Ascending aorta (tissue), 2 donors: Measurements from ENCODE around the gene FADD. TPM values are rescaled to one million over a fixed set of nuclear protein-coding genes. Genes with fewer than 3 reads are reported as not detected.

Experiments used
- DNase-seq, 2 donors: peaks; one replicate each; pipeline ENCODE4 v3.0.0-alpha.2; 2019; ENCODE audit warnings: low spot score in 2 of 2
- H3K27ac ChIP-seq, 2 donors: fragments of 200-600 bp; sonication (generic); one replicate each; pipeline ENCODE4 v1.5.1; 2016 to 2017; ENCODE audit warnings: mild to moderate bottlenecking in 1 of 2
- H3K27me3 ChIP-seq: fragments of 200-600 bp; sonication (generic); one replicate; pipeline ENCODE4 v1.5.1; 2017
- H3K36me3 ChIP-seq, 2 donors: fragments of 200-600 bp; sonication (generic); one replicate each; pipeline ENCODE4 v1.5.1; 2016
- H3K4me1 ChIP-seq, 2 donors: fragments of 200-600 bp; sonication (generic); one replicate each; pipeline ENCODE4 v1.5.1; 2016 to 2017; ENCODE audit warnings: mild to moderate bottlenecking in 1 of 2
- H3K4me3 ChIP-seq, 2 donors: fragments of 200-600 bp; sonication (generic); one replicate each; pipeline ENCODE4 v1.5.1; 2016 to 2017; ENCODE audit warnings: mild to moderate bottlenecking in 1 of 2
- H3K9me3 ChIP-seq, 2 donors: fragments of 200-600 bp; sonication (generic); one replicate each; pipeline ENCODE4 v1.5.1; 2016
- intact Hi-C: fragments of 100-400 bp; cut with DNase I; formaldehyde crosslinking; loops from one replicate; pipeline ENCODE4 v1.15.1; 2023
- total RNA-seq: library from RNA; depleted of rRNA; stranded (reverse); fragments of >200 nt; gene quantifications from one replicate; pipeline ENCODE4 v1.1.0, GENCODE V29; 2016
- TF ChIP-seq, protein P1 (sequence below), 3 experiments: fragments of 200-600 bp in 2 of 3; fragments of 450-650 bp in 1 of 3; sonication (generic) in 2 of 3; IDR thresholded peaks; one replicate each; pipeline ENCODE4 v1.5.1; 2016 to 2019; ENCODE audit warnings: antibody characterized with exemption in 3 of 3, mild to moderate bottlenecking in 1 of 3, moderate library complexity in 1 of 3

Gene FADD
- total RNA-seq, 1 donor from 2014 or later: 22.2 TPM

DNA sequence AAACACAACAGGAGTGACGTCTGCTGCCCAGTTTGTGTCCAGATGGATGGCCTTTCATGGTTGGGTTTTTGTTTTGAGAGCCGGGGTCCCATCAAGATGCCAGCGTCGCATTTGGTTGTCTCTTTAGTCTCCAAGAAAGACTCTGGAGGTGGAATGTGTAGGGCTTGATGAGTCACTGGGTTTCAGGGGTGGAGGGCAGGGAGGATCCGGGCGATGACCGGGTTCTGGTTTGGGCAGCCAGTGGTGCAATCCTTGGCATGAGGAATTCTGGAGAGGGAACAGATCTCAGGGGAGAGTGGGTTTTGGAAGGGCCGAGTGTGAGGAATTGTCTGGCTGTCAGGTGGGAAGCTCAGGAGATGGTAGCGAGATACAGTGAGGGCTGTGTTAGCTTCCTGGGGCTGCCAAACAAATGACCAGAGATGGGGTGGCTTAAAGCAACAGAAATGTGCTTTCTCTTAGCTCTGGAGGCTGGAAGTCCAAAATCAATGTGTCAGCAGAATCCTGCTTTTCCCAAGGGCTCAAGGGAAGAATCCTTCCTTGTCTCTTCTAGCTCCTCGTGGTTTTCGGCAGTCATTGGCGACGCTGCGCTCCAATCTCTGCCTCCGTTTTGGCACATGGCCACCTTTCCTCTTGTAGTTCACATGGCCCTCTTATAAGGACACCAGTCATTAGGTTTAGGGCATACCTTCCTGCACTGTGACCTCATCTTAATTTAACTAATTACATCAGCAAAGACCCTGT is 41.0 kb downstream of the FADD start:
- TF ChIP-seq, protein P1, sequence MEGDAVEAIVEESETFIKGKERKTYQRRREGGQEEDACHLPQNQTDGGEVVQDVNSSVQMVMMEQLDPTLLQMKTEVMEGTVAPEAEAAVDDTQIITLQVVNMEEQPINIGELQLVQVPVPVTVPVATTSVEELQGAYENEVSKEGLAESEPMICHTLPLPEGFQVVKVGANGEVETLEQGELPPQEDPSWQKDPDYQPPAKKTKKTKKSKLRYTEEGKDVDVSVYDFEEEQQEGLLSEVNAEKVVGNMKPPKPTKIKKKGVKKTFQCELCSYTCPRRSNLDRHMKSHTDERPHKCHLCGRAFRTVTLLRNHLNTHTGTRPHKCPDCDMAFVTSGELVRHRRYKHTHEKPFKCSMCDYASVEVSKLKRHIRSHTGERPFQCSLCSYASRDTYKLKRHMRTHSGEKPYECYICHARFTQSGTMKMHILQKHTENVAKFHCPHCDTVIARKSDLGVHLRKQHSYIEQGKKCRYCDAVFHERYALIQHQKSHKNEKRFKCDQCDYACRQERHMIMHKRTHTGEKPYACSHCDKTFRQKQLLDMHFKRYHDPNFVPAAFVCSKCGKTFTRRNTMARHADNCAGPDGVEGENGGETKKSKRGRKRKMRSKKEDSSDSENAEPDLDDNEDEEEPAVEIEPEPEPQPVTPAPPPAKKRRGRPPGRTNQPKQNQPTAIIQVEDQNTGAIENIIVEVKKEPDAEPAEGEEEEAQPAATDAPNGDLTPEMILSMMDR (IDR thresholded peaks at IDR 0.05): no peak
- intact Hi-C loops: no loop called here

DNA sequence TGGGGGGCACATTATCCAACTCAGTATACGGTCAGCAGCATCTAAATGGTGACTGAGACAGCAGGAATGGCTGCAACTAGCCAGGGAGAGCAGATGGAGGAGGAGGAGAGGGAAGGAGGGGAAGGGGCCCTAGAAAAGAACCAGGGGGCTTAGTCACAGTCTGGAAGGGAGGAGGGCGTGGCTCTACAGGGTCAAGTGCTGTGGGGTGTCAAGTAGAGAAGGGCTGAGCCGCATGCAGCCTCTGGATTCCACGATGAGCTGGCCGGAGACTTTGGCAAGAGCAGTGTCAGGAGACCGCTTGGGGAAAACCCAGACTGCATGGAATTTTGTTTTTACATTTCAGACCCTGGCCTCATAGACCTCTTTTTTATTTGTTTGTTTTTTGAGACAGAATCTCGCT is 41.6 kb downstream of the FADD start:
- Histone ChIP-seq H3K4me3 (no peak overlapping the region), H3K36me3 (no peaks in the 10 kb centered on the region), H3K4me1 (no peaks in the 10 kb centered on the region), H3K9me3 (no peaks in the 10 kb centered on the region), H3K27me3 (no peaks in the 10 kb centered on the region), H3K27ac (no peak overlapping the region)
- intact Hi-C loops: no loop called here
- no peak for DNase-seq
- TF ChIP-seq, protein P1 (IDR thresholded peaks at IDR 0.05): no peak

More for the DNA sequence above, 41.0 kb downstream of the FADD start:
- Histone ChIP-seq H3K9me3 (no peaks in the 10 kb centered on the region), H3K4me3 (no peak overlapping the region), H3K36me3 (no peaks in the 10 kb centered on the region), H3K27ac (no peak overlapping the region), H3K27me3 (no peaks in the 10 kb centered on the region), H3K4me1 (no peaks in the 10 kb centered on the region)
- no peak for DNase-seq

DNA sequence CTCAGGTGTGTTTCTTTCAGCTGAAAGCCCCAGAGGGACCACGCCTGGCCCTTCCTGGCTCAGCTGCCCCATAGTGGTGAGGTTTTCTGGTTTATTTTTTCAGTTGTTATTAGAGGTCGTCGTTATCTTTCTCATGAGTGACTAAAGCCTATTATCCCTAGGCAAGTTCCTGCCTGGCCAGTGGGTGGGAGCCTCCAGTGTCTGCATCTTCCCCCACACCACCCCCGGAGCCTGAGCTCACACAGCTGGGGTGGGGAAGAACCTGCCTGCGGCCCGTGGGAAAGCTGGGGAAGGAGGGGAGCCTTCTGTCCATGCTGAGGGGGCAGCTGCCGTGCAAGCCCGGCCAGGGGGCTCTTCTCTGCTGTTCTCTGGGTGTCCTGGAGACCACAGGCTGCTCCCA is 43.1 kb downstream of the FADD start:
- intact Hi-C loops: no loop called here
- no peaks in the 10 kb centered on the region for H3K27me3 ChIP-seq
- TF ChIP-seq, protein P1 (IDR thresholded peaks at IDR 0.05): no peak
- H3K4me3 ChIP-seq: no peak overlapping the region
- no peaks in the 10 kb centered on the region for H3K9me3 ChIP-seq
- H3K27ac ChIP-seq: no peak overlapping the region
- H3K36me3 ChIP-seq: no peaks in the 10 kb centered on the region
- DNase-seq: no peak
- peaks cover 0 to 1% of the 10 kb centered on the region in 2 donors for H3K4me1 ChIP-seq

DNA sequence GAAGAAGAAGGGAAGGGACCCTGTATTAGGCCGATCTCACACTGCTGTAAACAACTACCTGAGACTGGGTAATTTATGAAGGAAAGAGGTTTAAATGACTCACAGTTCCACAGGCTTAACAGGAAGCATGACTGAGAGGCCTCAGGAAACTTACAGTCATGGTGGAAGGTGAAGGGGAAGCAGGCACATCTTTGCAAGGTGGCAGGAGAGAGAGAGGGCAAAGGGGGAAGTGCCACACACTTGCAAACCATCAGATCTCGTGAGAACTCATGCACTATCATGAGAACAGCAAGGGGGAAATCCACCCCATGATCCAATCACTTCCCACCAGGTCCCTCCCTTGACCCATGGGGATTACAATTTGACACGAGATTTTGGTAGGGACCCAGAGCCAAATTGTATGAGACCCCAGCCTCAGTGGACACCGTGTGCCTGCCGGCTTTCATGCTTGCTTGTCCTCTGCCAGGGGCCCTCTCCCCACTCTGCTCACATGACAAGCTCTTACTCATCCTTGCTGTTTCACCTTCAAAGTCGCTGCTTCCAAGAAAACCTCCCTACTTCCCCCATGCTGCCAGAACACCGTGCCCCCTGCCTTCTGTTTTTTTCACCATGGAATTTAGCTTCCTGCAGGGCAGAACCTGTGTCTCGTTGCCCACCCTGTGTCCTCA is 44.1 kb downstream of the FADD start:
- intact Hi-C loops: no loop called here
- TF ChIP-seq, protein P1 (IDR thresholded peaks at IDR 0.05): no peak
- Histone ChIP-seq H3K27me3 (no peaks in the 10 kb centered on the region), H3K9me3 (no peaks in the 10 kb centered on the region), H3K36me3 (no peaks in the 10 kb centered on the region), H3K4me3 (no peak overlapping the region), H3K4me1 (peaks cover 0 to 9% of the 10 kb centered on the region in 2 donors), H3K27ac (no peak overlapping the region)
- no peak for DNase-seq

DNA sequence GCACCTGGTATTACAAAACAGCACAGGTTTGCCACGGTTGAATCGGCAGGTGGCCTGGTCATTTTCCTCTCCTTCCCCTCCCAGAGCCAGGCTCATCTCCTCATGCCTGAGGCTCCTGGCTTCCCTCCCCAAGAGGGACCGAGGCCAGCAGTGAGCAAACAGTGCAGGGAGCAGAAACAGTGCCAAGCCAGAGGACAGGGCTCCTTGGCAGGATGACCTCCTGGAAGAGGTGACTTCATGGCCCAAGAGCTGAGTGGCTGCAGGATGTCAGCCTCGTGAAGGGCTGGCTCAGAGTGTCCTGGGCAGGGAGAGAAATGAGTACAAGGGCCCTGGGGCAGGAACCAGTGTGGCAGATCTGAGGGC is 44.6 kb downstream of the FADD start:
- Histone ChIP-seq H3K9me3 (no peaks in the 10 kb centered on the region), H3K4me1 (peaks cover 0 to 11% of the 10 kb centered on the region in 2 donors), H3K27ac (no peak overlapping the region), H3K4me3 (no peak overlapping the region), H3K27me3 (no peaks in the 10 kb centered on the region), H3K36me3 (no peaks in the 10 kb centered on the region)
- intact Hi-C loops: no loop called here
- TF ChIP-seq, protein P1 (IDR thresholded peaks at IDR 0.05): no peak
- no peak for DNase-seq
